ENCODE measurements around the gene EPS15. TPM values are rescaled to one million over a fixed set of nuclear protein-coding genes. Genes with fewer than 3 reads are reported as not detected.

Gene EPS15
- total and polyA plus RNA-seq, 2 of the 13 experiments (the other 11 are each of a cell fraction or from before 2014, with no cell fraction given), result 14.3 to 19.3 TPM

DNA sequence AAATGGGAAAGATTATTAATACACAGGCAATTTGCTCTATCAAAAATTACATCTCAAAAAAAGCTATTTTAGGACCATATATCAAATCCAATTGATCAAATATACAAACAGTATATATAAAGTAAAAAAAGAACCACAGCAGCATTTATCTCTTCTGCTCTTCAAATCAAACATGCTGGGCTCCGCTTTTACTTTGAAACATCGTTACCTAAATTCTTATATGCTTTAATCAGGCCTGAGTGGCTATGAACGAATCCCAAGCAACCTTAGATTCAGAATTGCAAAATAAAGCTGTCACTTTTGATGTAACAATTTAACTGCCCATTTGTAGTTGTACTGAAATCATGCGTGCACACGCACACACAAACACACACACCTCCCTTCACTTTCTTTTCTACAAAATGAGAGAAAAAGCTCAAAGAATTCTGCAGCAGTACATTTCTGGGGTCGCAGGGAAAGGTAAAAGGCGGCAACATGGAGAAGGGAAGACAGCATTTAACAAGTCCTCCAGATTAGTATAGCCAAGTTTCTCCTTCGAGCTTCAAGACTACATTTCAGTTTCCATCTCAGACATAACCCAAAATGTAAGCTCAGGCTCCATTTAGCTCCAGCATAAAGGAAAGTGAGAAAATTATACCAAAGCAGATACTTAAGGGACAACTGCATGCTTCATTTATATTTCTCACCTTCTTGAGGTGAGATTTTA, 96.5 kb downstream of the EPS15 start:
- no peaks in the 10 kb centered on the region for H3K4me1 ChIP-seq (ENCODE audit: insufficient read depth, low read length)
- intact Hi-C loops (cut with micrococcal nuclease; ENCODE audit: unreplicated experiment), result no loop called here
- H3K36me3 ChIP-seq (replicated peaks in 1 of 2; ENCODE audit: control insufficient read depth in 1 of 2, insufficient read depth in 2 of 2, low read length in 2 of 2), result peaks cover 3 to 8% of the 10 kb centered on the region in 2 experiments; a peak in 4 of 5 replicates
- WGBS (ENCODE audit: low lambda C conversion rate), result 98% methylated on average over 8 of the region's 8 CpGs
- H3K9ac ChIP-seq (ENCODE audit: insufficient read depth, low read depth, low read length), result no peak overlapping the region
- in situ Hi-C loops (cut with HindIII; ENCODE audit: extremely low pct_ligation_motif_present, low pct_unique_long_range_greater_than_20kb), result no loop called here
- ChIA-PET CTCF (ENCODE audit: low intra/inter-chr PET ratio, low total read pairs) (no interaction called here), POLR2A (no interaction called here)
- H3K27me3 ChIP-seq (ENCODE audit: control insufficient read depth in 1 of 2, insufficient read depth in 2 of 2, low read length in 2 of 2), result no peaks in the 10 kb centered on the region
- H3K9me3 ChIP-seq (ENCODE audit: low read length), result no peaks in the 10 kb centered on the region
- H3K79me2 ChIP-seq (ENCODE audit: insufficient read depth, low read length), result no peaks in the 10 kb centered on the region
- no peak overlapping the region for H3K4me2 ChIP-seq (ENCODE audit: low read depth, low read length)
- DNase-seq (ENCODE audit: low spot score) (no peak), FAIRE-seq (no peak), ATAC-seq (no peak)
- no TSS peak for BruUV-seq (replicated peaks)
- no peaks in the 10 kb centered on the region for H4K20me1 ChIP-seq (ENCODE audit: insufficient read depth, low read length)
- H3K4me3 ChIP-seq (replicated peaks in 1 of 3; ENCODE audit: insufficient read depth in 1 of 3, low read depth in 2 of 3, low read length in 3 of 3), result no peak overlapping the region
- no peak overlapping the region for H2AFZ ChIP-seq (ENCODE audit: low read length)
- no peak overlapping the region for H3K27ac ChIP-seq (ENCODE audit: extremely low read length, insufficient read depth, low read length)
- TF ChIP-seq KDM4B (CRISPR knock-in tag; IDR thresholded peaks at IDR 0.05), result no peak
- TF ChIP-seq SP140L (CRISPR knock-in tag; IDR thresholded peaks at IDR 0.05; ENCODE audit: borderline replicate concordance), result no peak
- no peak for TF ChIP-seq GATAD2A (CRISPR knock-in tag; IDR thresholded peaks at IDR 0.05)
- TF ChIP-seq, protein P1, sequence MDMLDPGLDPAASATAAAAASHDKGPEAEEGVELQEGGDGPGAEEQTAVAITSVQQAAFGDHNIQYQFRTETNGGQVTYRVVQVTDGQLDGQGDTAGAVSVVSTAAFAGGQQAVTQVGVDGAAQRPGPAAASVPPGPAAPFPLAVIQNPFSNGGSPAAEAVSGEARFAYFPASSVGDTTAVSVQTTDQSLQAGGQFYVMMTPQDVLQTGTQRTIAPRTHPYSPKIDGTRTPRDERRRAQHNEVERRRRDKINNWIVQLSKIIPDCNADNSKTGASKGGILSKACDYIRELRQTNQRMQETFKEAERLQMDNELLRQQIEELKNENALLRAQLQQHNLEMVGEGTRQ (IDR thresholded peaks at IDR 0.05; ENCODE audit: low read depth, low read length), result no peak
- TF ChIP-seq, protein P1 (CRISPR knock-in tag; IDR thresholded peaks at IDR 0.05; ENCODE audit: borderline replicate concordance), result no peak
- TF ChIP-seq, protein P2, sequence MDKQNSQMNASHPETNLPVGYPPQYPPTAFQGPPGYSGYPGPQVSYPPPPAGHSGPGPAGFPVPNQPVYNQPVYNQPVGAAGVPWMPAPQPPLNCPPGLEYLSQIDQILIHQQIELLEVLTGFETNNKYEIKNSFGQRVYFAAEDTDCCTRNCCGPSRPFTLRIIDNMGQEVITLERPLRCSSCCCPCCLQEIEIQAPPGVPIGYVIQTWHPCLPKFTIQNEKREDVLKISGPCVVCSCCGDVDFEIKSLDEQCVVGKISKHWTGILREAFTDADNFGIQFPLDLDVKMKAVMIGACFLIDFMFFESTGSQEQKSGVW (CRISPR knock-in tag; IDR thresholded peaks at IDR 0.05; ENCODE audit: borderline replicate concordance), result no peak
- TF ChIP-seq, protein P3, sequence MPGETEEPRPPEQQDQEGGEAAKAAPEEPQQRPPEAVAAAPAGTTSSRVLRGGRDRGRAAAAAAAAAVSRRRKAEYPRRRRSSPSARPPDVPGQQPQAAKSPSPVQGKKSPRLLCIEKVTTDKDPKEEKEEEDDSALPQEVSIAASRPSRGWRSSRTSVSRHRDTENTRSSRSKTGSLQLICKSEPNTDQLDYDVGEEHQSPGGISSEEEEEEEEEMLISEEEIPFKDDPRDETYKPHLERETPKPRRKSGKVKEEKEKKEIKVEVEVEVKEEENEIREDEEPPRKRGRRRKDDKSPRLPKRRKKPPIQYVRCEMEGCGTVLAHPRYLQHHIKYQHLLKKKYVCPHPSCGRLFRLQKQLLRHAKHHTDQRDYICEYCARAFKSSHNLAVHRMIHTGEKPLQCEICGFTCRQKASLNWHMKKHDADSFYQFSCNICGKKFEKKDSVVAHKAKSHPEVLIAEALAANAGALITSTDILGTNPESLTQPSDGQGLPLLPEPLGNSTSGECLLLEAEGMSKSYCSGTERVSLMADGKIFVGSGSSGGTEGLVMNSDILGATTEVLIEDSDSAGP (CRISPR knock-in tag; IDR thresholded peaks at IDR 0.05; ENCODE audit: borderline replicate concordance), result no peak
- no peak for TF ChIP-seq ZNF337 (CRISPR knock-in tag; IDR thresholded peaks at IDR 0.05; ENCODE audit: borderline replicate concordance, low read depth)
- TF ChIP-seq GABPA (IDR thresholded peaks at IDR 0.05; ENCODE audit: low read depth, low read length), result no peak
- TF ChIP-seq GABPA (CRISPR knock-in tag; IDR thresholded peaks at IDR 0.05; ENCODE audit: low read depth), result no peak
- no peak for TF ChIP-seq ZNF44 (CRISPR knock-in tag; IDR thresholded peaks at IDR 0.05)
- no peak for TF ChIP-seq ZNF563 (CRISPR knock-in tag; IDR thresholded peaks at IDR 0.05)
- TF ChIP-seq EEA1 (CRISPR knock-in tag; IDR thresholded peaks at IDR 0.05; ENCODE audit: borderline replicate concordance), result no peak
- no peak for TF ChIP-seq XBP1 (CRISPR knock-in tag; IDR thresholded peaks at IDR 0.05)
- no peak for TF ChIP-seq ZNF562 (CRISPR knock-in tag; IDR thresholded peaks at IDR 0.05; ENCODE audit: borderline replicate concordance)
- TF ChIP-seq, protein P4, sequence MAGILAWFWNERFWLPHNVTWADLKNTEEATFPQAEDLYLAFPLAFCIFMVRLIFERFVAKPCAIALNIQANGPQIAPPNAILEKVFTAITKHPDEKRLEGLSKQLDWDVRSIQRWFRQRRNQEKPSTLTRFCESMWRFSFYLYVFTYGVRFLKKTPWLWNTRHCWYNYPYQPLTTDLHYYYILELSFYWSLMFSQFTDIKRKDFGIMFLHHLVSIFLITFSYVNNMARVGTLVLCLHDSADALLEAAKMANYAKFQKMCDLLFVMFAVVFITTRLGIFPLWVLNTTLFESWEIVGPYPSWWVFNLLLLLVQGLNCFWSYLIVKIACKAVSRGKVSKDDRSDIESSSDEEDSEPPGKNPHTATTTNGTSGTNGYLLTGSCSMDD (CRISPR knock-in tag; IDR thresholded peaks at IDR 0.05), result no peak
- no peak for TF ChIP-seq ZNF557 (CRISPR knock-in tag; IDR thresholded peaks at IDR 0.05)
- no peak for TF ChIP-seq SAFB2 (CRISPR knock-in tag; IDR thresholded peaks at IDR 0.05; ENCODE audit: borderline replicate concordance, low read depth)
- TF ChIP-seq TP53 (CRISPR knock-in tag; conservative IDR thresholded peaks at IDR 0.05), result no peak
- no peak for TF ChIP-seq IKZF1 (IDR thresholded peaks at IDR 0.05)
- TF ChIP-seq, protein P5, sequence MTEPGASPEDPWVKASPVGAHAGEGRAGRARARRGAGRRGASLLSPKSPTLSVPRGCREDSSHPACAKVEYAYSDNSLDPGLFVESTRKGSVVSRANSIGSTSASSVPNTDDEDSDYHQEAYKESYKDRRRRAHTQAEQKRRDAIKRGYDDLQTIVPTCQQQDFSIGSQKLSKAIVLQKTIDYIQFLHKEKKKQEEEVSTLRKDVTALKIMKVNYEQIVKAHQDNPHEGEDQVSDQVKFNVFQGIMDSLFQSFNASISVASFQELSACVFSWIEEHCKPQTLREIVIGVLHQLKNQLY (CRISPR knock-in tag; IDR thresholded peaks at IDR 0.05), result no peak
